Occipital lobe (tissue), 2 donors: ENCODE data around the gene LEUTX. TPM values are rescaled to one million over a fixed set of nuclear protein-coding genes. Genes with fewer than 3 reads are reported as not detected.

Source experiments
- DNase-seq: peaks from one replicate; lab custom pipeline; 2025; lab: John Stamatoyannopoulos, UW
- total RNA-seq: library from RNA; depleted of rRNA; stranded (reverse); fragments of >200 nt; gene quantifications from one replicate; pipeline ENCODE4 v1.2.3, GENCODE V29; 2014

Gene LEUTX
- total RNA-seq, 1 donor from 2014 or later: not detected

DNA sequence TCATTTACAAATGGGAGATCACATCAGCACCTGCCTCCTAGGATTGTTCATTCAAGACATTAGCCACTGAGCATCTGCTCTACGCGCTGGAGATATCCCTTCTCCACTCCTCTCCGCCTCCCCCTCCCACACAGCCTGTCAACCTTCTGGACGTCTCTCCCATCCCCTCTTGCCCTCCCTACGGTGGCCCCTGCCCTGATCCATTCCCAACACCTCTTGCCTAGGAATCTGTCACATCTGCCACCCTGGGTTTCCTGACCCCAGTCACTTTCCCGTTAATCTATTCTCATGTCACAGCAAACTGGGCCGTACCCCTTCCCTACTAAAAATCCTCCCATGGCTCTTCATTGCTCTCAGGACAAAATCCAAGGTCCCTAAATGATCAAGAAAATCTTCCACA is 45.0 kb downstream of the LEUTX start:
- no peak for DNase-seq

DNA sequence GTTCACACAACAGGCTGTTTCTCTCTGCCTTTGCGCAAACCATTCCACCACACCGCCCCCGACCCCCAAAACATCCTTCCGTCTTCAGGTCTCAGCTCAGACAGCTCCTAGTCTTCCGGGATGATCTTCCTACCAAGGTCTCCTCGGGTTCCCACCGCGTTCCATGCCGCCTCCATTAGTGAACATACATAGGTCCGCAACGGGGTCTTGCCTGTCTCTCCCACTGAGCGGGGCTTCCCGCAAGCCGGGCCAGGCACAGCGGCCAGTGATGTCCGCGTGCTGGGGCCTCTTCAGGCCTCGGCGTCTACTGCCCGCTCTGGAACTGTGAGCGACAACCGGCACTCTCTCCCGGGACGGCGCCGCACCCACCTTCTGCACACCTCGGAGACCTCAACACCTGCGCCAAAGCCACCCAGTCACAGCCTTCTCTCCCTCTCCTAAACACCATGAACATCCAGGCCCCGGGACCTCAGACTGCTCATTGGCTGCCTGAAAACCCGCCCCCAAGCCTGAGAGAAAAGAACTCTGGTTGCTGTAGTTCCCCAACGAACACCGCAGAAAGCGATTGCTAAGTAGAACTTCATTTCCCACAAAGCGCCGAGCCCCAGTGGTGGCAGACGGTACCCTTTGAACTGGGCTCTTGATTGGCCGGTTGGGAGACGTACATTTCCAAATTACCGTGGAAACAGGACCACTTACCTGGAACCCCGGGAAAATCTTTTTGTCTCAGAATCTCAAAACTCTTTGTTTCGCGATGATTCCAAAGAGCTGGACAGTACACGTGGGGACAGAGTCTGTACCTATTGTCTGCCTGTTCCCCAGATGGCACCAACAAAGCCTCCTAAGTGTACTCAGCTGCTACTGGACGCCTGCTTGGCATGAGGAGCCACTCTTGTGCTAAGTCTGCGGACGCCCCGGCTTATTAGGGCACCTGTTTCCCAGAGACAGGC is 45.8 kb downstream of the LEUTX start:
- peak; percentile 95 for DNase-seq

- DNase-seq: no peak
These were observed 46.4 kb downstream of the LEUTX start for GRCh38 chr19:39825093-39825463.

DNA sequence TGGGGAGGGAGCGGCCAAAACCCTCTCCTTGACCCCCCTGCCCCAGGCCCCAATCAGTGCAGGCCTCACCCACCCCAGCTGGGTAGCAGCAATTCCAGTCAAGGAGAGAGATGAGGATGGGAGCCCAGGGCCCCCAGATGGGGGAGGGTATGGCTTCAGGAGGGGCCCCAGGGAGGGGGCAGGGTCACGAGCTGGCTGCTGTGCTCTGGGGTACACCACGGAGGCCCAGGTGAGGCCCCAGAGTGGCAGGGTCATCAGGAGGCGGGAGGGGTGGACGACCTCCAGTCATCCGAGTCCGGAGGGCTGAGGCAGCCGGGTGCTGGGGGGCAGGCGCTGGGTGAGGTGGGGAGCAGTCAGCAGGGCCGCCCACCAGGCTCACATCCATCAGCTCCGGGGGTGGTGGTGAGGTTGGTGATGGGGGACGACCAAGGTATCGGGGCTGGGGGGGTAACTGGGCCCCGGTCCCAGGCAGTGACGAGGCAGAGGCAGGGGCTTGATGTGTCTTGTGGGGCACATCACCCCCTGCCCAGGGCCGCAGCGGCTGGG is 47.0 kb downstream of the LEUTX start:
- DNase-seq: no peak

DNA sequence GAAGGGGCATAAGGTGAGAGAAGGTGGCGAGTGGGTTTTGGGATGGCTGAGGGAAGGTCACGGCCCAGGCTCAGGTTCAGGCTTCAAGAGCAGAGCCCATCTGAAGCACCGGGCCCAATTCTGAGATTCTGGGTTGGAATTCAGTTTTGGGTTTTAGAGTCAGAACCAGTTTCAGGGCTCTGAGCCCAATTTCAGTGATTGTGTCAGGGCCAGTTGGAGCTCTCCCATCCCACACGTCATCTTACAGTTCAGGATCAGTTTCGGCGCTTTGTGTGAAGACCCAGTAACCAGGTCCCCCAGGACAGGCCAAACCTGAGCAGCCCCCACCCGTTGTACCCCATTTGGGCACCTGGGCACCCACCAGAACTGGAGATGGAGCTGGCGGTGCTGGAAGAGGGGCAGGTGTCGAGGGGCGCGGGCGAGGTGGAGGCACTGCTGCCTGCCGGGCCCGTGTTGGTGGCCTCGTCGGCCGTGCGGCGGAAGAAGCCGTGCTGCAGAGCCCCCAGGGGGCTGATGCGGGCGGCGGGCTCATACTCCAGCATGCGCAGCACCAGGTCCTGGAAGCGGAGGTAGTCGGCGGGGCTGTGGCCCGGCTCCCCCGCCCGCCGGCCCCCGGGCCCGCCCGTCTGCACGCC is 47.8 kb downstream of the LEUTX start:
- DNase-seq: no peak

DNA sequence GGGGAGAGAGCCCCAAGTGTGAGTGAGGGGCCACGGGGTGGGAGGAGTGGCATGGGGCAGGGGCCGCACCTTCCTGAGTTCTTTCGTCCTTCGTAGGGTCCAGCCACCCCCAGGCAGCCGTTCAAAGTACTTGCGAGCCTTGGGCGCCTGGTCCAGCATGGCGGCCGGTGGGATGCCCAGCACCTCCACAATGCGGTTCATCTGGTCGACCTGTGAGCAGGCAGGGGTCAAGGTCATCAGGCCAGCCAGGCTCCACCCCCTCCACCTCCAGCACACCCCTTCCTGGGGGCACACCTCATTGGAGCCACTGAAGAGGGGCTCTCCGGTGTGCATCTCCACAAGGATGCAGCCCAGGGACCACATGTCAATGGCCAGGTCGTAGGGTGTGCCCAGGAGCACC is 48.6 kb downstream of the LEUTX start:
- DNase-seq: no peak

GRCh38 chr19:39828015-39828653 is 49.5 kb downstream of the LEUTX start:
- no peak for DNase-seq

DNA sequence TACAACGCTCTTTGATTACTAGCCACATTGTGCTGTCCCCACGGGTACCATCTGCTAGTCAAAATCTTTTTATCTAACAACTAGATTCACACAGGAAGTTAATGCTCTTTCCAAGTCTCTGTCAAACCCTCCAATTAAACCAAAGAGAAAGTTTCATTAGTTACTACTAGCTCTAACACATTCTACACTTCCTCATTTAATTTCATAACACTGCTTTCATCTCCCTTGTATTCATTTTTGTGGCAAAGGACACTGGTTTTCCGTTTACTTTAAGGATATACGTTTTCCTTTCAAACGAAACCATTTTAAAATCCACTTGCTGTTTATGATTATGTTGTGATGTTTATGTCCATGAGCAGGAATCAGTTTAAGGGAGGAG is 50.0 kb downstream of the LEUTX start:
- no peak for DNase-seq

- DNase-seq: no peak
These were observed 51.1 kb downstream of the LEUTX start for GRCh38 chr19:39829702-39830275.

GRCh38 chr19:39830406-39830805 is 51.8 kb downstream of the LEUTX start:
- no peak for DNase-seq

GRCh38 chr19:39830847-39831246 is 52.2 kb downstream of the LEUTX start:
- no peak for DNase-seq

DNA sequence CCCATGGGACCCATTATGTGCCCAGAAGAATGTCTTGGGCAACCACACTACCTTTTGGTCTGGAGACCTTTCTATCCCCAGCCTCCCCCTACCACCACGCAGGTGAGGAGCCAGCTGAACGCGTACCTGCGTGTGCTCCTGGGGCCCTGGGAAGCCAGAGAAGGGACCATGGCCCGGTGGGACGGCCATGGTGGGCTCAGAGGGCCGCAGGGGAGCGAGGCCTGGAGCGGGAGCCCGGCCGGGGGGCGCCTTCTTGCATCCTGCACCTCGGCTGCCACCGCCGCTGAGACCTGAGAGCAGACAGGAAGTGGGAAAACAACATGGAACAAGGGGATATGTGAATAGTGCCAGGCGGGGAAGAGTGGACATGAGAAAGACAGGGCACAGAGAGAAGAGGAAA is 53.0 kb downstream of the LEUTX start:
- DNase-seq: no peak

GRCh38 chr19:39832341-39833083 is 53.9 kb downstream of the LEUTX start:
- no peak for DNase-seq

DNA sequence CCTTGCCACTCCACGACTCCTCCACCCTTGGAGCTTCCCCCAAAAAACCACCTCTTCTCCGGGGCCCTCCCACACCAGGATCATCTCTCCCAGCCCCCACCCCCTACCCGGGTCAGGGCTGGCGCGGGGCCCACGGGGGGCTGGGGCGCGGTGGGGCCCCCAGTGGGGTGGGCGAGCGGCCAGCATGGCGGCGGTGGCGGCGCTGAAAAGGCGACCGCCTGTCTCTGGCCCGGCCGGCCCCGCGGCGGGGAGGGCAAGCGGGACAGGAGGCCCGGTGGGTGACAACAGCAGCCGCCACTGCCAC is 54.5 kb downstream of the LEUTX start:
- DNase-seq: no peak

- DNase-seq: peak; percentile 95
These were observed 55.0 kb downstream of the LEUTX start, which contains the start of gene DYRK1B for GRCh38 chr19:39833464-39834286. DYRK1B (minus strand) TSS chr19:39834162; CDS start chr19:39831867, 2,295 bp downstream.

GRCh38 chr19:39834287-39834841 is 55.7 kb downstream of the LEUTX start:
- DNase-seq: no peak
